ENCODE data around the gene NKAP.
"Not testable (repeated sequence)": the region's sequence is repeated elsewhere in the genome, so short reads cannot be mapped to it uniquely, and the experiment has no call there.

The NKAP gene

DNA sequence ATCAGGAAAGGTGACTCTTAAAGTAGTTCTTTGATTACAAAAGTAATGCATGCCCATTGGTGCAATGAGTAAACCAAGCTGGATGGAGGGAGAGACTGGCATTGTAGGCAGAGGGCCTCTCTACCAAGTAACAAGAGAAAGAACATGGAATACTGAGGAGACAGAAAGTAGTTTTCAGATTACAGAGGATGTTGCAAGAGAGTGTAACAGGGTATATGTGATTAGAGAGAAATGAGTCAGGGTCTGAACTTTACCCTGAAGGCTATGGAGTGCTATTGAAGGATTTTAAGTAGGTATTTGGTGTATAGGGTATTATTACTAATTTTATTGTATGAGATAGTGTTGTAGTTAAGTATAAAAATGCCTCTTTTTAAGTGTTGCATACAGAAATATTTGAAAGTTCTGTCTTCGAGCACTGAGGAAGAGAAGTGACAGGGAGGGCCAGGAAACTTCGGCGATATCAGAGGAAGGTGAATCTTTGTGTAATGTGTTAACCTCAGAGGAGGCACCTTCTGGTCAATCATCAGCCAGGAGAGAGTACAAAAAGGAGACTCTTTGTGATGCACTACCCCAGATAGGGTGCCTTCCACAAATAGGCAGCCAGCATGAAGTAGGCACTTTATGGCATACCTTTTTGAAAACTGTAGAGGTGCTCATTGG, 8.2 kb downstream of the NKAP start:
- no peak for DNase-seq (ENCODE audit: low read depth in 3 of 3)

GRCh38 chrX:119922391-119922790, 21.2 kb downstream of the NKAP start:
- not testable (repeated sequence) for DNase-seq (ENCODE audit: low read depth in 3 of 3)

DNA sequence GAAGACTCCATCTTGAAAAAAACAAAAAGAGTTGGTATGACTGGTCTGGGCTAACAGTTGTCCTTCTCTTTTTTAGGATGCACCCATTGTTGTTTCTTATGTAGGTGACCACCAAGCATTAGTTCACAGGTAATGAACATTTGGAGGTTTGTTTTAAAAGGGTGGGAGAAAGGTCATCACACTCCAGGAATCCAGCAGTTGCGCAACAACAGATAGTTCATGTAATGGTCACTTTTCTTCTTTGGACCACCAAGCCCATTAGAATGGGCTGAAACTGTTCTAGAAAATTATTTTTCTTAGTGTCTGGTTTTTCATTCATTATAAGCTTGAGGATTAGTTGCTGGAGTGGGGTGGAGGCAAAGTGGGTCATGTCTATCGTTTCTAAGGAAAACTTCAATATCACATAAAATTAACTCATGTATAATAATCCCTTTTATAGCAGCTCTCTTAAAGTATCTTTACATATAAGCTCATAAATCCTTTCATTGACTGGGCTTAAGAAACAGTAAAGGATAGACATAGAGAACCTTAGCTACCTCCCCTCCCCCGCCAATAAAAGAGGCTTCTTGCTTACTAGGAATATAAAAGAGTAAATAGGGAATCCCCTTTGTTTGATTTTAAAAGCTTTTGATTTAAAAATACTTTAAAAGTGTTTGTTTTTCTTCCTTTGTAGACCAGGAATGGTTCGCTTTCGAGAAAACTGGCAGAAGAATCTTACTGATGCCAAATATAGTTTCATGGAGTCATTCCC, 23.5 kb downstream of the NKAP start:
- DNase-seq (ENCODE audit: low read depth in 3 of 3): no peak

GRCh38 chrX:119917877-119918276, 25.7 kb downstream of the NKAP start:
- no peak for DNase-seq (ENCODE audit: low read depth in 3 of 3)

GRCh38 chrX:119916310-119916709, 27.2 kb downstream of the NKAP start:
- DNase-seq (ENCODE audit: low read depth in 3 of 3): no peak

DNA sequence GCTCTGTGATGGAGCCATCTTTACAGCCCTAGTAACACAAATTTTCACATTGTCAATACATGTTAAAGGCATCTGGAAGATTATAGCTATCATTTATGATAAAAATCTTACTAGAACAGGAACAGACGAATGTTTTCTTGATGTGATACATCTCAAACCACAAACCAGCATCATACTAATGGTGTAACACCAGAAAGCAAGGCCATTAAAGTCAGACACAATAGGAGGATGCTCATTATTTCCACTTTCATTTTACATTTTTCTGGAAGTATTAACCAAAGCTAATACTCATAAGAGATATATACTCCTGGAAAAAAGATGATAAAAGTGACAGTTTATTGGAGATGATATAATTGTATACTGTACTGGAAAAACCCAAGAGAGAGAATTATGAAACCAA, 42.6 kb downstream of the NKAP start:
- DNase-seq (ENCODE audit: low read depth in 3 of 3): no peak

- no peak for DNase-seq (ENCODE audit: low read depth in 3 of 3)
Measured at GRCh38 chrX:119899125-119899524, 44.4 kb downstream of the NKAP start.

DNA sequence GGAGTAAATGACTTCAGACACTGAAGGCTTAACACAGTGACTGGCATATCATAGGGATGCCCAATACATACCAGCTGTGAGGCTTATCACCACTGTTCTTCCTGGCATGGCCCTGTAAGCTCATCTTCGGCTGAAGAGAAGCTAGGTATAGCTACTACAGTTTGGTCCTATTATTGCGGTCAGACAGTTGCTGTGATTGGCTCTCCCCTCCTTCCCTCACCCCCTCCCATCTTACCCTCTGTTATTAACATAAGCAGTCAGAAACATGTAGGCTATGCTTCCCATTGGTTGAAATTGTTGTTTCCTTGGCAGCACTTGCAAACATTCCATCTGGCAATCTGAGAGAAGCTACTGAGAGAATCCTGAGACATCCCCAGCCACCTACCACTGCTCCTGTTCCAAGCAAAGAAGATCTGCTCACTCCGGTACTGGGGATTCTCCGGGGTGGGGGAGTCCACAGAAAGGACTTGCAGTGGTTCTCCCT, 47.7 kb downstream of the NKAP start, which contains the start of gene AKAP14:
AKAP14 (plus strand) TSS at position 51 of the 484 bp plus-strand sequence. CDS start 7,331 bp downstream, outside the sequence.
- no peak for DNase-seq (ENCODE audit: low read depth in 3 of 3)

DNA sequence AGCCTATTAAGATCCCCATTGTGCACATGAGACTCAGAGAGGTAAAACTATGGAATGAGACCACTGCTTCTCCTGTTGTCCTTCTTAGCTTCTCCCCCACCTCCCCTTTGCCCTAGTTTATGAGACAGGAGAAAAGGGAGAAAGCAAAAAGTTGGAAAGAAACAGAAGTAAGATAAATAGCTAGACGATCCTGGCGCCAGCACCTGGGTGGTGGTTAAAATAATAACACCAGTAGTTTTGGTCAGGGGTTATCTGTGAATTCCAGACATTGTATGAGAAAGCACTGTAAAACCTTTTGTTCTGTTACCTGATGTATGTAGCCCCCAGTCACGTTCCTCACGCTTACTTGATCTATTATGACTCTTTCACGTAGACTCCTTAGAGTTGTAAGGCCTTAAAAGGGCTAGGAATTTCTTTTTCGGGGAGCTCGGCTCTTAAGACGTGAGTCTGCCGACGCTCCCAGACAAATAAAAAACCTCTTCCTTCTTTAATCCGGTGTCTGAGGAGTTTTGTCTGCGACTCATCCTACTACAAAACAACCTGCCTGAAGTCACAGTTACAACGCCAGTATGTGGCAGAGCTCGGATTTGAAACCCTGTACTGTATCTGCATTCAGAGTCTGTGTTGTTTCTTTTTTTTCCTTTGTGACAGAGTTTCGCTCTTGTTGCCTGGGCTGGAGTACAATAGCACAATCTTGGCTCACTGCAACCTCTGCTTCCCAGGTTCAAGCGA, 51.4 kb downstream of the NKAP start:
- not testable (repeated sequence) for DNase-seq (ENCODE audit: low read depth in 3 of 3)

DNA sequence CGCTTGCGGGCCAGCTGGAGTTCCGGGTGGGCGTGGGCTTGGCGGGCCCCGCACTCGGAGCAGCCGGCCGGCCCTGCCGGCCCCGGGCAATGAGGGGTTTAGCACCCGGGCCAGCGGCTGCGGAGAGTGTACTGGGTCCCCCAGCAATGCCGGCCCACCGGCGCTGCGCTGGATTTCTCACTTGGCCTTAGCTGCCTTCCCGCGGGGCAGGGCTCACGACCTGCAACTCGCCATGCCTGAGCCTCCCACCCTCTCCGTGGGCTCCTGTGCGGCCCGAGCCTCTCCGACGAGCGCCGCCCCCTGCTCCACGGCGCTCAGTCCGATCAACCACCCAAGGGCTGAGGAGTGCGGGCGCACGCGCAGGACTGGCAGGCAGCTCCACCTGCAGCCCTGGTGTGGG, 52.9 kb downstream of the NKAP start:
- not testable (repeated sequence) for DNase-seq (ENCODE audit: low read depth in 3 of 3)

DNA sequence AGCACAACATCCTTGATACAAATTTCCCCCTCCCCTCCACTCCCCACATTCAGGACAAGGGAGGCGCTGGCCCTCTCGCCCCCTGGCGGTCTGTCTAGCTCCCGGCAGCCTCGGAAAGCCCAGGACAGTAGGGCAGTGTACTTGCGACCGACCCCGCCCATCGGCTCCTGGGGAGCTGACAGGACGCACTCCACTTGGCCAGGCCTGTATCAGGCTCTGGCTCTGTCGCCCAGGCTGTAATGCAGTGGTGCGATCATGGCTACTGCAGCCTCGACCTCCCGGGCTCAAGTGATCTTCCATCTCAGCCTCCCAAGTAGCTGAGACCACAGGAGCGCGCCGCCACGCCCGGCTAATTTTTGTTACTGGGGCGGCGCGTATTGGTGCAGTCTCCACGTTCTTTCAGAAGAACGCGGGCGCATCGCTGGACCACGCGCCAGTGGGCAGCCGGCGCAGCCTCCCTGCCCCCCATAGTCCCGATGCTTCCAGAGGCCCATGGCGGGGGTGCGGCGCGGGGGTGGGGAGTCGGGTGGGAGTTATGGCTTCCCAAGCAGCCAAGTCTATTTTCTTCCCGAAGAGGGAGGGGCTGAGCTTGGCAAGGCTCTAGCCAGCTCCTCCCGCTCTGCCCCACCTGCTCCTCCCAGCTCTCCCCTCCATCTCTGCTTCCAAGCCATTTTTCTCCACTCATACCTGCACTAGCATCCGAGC, 55.7 kb downstream of the NKAP start:
- peak in 2 of 3 experiments; percentile 19 to 63 for DNase-seq (ENCODE audit: low read depth in 3 of 3)

DNA sequence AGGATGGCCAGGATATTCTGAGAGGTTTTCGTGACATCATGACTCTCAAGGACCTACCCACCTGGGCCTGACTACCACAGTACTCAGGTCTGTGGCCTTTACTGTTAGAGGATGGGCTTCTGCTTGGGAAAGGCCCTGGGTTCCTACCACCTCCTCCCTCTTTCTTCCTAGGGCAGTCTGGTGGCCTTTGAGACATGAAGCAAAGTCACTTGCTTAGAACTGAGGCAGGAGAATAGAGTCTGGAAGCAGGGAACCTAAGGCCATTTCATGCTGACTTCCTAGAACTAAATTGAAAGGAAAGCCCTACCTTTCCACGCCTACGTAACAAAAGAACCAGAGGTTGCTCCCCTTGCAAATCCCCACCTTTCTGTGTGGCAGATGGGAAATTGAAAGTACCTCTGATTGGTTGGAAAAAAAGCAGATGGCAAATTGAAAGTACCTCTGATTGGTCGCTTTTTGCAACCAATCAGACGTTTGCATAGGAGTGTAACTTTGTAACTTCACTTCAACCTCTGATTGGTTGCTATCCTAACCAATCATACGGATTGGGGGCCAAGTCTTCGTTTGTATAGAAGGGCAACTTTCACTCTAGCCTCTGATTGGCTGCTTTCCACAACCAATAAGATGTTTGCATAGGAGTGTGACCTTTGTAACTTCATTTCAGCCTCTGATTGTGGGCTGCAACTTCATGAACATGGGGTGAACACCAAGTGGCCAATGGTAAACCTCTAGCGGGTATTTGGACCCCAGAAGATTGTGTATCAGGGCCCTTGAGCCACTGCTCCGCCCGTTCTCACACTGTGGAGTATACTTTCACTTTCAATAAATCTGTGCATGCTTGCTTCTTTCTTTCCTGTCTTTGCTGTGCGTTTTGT, 57.8 kb downstream of the NKAP start:
- no peak for DNase-seq (ENCODE audit: low read depth in 3 of 3)

DNA sequence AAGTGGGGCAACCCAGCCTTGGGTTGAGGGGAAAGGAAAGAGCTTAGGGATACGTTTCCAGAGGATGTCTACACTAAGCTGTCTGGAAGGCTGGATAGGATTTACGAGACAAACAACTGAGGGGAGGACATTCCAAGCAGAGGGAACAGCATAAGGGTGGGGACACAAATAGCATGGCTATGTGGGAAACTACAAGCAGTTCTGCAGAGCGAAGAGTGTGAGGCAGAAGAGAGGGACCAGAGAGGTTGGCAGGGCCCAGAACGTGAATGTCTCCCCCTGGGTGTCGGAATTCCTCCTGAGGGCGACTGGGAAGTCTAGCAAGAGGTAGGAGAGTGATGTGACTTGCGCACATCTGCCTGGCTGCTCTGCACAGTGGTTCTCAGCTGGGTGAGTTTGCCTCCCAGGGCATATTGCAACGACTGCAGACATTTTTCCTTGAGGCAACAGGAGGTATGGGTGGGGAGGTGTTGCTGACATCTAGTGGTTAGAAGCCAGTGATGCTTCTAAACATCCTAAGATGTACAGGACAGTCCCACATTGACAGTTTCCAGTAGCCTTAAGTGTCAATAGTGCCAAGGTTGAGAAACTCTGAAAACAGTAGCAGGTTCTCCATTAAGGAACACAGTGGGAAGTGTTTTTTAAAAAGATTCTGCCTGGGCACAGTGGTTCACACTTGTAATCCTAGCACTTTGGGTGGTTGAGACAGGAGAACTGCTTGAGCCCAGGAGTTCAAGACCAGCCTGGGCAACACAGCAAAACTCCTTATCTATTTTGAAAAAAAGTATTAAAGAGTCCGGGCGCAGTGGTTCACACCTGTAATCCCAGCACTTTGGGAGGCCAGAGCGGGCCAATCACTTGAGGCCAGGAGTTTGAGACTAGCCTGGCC, 62.8 kb downstream of the NKAP start:
- DNase-seq (ENCODE audit: low read depth in 3 of 3): no peak

DNA sequence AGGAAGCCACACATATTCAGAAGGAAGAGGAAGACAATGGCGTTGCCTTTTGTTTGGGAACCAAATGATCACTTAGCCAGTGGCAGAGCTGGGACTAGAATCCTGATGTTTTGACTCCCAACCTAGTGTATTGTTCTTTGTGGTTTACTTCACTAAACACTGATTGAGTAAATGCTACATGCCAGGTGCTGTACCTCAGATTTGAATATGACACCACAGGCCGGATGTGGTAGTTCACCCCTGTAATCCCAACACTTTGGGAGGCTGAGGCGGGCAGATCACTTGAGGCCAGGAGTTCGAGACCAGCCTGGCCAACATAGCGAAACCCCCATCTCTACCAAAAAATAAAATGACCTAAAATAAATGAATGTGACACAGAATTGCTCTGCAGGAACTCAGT, 63.5 kb downstream of the NKAP start:
- no peak for DNase-seq (ENCODE audit: low read depth in 3 of 3)

- DNase-seq (ENCODE audit: low read depth in 3 of 3): no peak
Measured at GRCh38 chrX:119878740-119879139, 64.8 kb downstream of the NKAP start.

GRCh38 chrX:119871599-119872395, 71.8 kb downstream of the NKAP start, which contains the start of the genes NDUFA1 and RNF113A:
Gene NDUFA1 (plus strand): TSS chrX:119871832. CDS start chrX:119871912, 80 bp downstream.
Gene RNF113A (minus strand): TSS chrX:119871733. CDS start chrX:119871613, 120 bp downstream.
- peak; percentile 64 to 79 (median 65) for DNase-seq (ENCODE audit: low read depth in 3 of 3)

DNA sequence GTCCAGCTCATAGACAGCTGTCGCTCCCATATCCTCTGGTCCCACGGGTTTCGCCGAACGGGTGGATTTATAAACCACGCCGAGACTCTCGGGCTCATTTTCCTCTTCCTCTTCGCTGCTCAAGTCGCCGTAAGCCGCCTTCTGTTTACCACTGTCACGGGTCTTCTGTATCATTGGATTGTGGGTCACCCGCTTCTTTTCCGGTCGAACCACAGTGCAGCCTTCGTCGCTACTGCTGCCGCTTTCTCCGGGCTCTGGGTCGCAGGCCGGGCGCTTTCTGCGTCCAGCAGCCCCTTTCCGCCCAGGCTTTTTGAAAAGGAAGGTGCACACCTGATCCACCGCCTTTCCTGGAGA, 72.3 kb downstream of the NKAP start:
- no peak for DNase-seq (ENCODE audit: low read depth in 3 of 3)
